GM10248 (cell line): Measurements from ENCODE around the gene COPB1.
A peak's percentile ranks its signal among the peaks of the same experiment; 100 is the strongest.
"Not testable (repeated sequence)": the region's sequence is repeated elsewhere in the genome, so short reads cannot be mapped to it uniquely, and the experiment has no call there.

Experiments used
- CTCF ChIA-PET: fragments of 300-600 bp; sonication (Branson Sonifier 250); formaldehyde crosslinking; extraction: SDS; loops from one replicate; lab custom pipeline; 2021; ENCODE audit warnings: antibody characterized with exemption; lab: Yijun Ruan, JAX
- POLR2A ChIA-PET: fragments of 350-650 bp; sonication (Branson Sonifier 250); formaldehyde crosslinking; extraction: SDS; loops from one replicate; lab custom pipeline; 2020; ENCODE audit warnings: antibody characterized with exemption; lab: Yijun Ruan, JAX
- DNase-seq: peaks from one replicate; pipeline ENCODE4 v3.0.0; 2012; ENCODE audit errors: extremely low spot score
- CTCF ChIP-seq: IDR thresholded peaks from 2 replicates; pipeline ENCODE4 v1.5.1; 2012; ENCODE audit warnings: mild to moderate bottlenecking, low read depth; ENCODE audit errors: extremely low read depth, missing control alignments, control extremely low read depth

COPB1 gene

GRCh38 chr11:14541192-14541947 is 41.8 kb upstream of the COPB1 start:
- TF ChIP-seq CTCF = no peak
- POLR2A ChIA-PET = no interaction called here
- CTCF ChIA-PET = interaction anchor here (1.4 to 3.1 kb wide), 4 partner anchors 9 to 366 kb away, joined by 3 to 19 read pairs (median 6); no protein-coding TSS in a partner anchor
- DNase-seq = no peak

- TF ChIP-seq CTCF = no peak
- DNase-seq = no peak
- POLR2A ChIA-PET = no interaction called here
- CTCF ChIA-PET = interaction anchor here (3.1 to 4.1 kb wide), 2 partner anchors 12 to 368 kb away, joined by 6 to 37 read pairs; no protein-coding TSS in a partner anchor
Observed at GRCh38 chr11:14539982-14540421, 40.4 kb upstream of the COPB1 start.

GRCh38 chr11:14538926-14539554 is 39.4 kb upstream of the COPB1 start:
- TF ChIP-seq CTCF = no peak
- DNase-seq = no peak
- CTCF ChIA-PET = interaction anchor here (0.9 to 4.1 kb wide), 5 partner anchors 9 to 369 kb away, joined by 3 to 37 read pairs (median 6); no protein-coding TSS in a partner anchor

GRCh38 chr11:14538271-14538925 is 38.8 kb upstream of the COPB1 start:
- no peak for TF ChIP-seq CTCF
- ChIA-PET POLR2A (no interaction called here), CTCF (interaction anchor here (0.9 to 4.1 kb wide), 5 partner anchors 9 to 369 kb away, joined by 3 to 37 read pairs (median 6); no protein-coding TSS in a partner anchor)
- DNase-seq = no peak

More at GRCh38 chr11:14538926-14539554, 39.4 kb upstream of the COPB1 start:
- POLR2A ChIA-PET = no interaction called here

- DNase-seq = peak; percentile 67
- POLR2A ChIA-PET = interaction anchor here (0.7 kb wide), 1 partner anchor 99 kb away, joined by 3 read pairs; no protein-coding TSS in a partner anchor
Observed at GRCh38 chr11:14537134-14537599, 37.6 kb upstream of the COPB1 start.

GRCh38 chr11:14535166-14535565 is 35.6 kb upstream of the COPB1 start:
- CTCF ChIA-PET = interaction anchor here (1.3 to 4.4 kb wide), 2 partner anchors 17 to 372 kb away, joined by 3 to 23 read pairs; no protein-coding TSS in a partner anchor
- POLR2A ChIA-PET = not testable (repeated sequence)

More at GRCh38 chr11:14537134-14537599, 37.6 kb upstream of the COPB1 start:
- TF ChIP-seq CTCF = peak; percentile 71
- CTCF ChIA-PET = interaction anchor here (1.2 to 4.1 kb wide), 3 partner anchors 15 to 370 kb away, joined by 6 to 37 read pairs (median 6); partner anchors contain the start of gene CYP2R1

More at GRCh38 chr11:14535166-14535565, 35.6 kb upstream of the COPB1 start:
- DNase-seq = not testable (repeated sequence)
